Stimulated activated CD8-positive, alpha-beta memory T cell treated with anti-CD3 and anti-CD28 coated beads, Interleukin-2, amount 100 ng/mL, for 1 hour (primary cell): ENCODE results near the gene DLG1.
A peak's percentile ranks its signal among the peaks of the same experiment; 100 is the strongest.

ENCODE experiments used
- DNase-seq, 2 donors: peaks; one replicate each; pipeline ENCODE4 v3.0.0-alpha.2; 2020; ENCODE audit warnings: low read depth in 2 of 2

DLG1 gene

DNA sequence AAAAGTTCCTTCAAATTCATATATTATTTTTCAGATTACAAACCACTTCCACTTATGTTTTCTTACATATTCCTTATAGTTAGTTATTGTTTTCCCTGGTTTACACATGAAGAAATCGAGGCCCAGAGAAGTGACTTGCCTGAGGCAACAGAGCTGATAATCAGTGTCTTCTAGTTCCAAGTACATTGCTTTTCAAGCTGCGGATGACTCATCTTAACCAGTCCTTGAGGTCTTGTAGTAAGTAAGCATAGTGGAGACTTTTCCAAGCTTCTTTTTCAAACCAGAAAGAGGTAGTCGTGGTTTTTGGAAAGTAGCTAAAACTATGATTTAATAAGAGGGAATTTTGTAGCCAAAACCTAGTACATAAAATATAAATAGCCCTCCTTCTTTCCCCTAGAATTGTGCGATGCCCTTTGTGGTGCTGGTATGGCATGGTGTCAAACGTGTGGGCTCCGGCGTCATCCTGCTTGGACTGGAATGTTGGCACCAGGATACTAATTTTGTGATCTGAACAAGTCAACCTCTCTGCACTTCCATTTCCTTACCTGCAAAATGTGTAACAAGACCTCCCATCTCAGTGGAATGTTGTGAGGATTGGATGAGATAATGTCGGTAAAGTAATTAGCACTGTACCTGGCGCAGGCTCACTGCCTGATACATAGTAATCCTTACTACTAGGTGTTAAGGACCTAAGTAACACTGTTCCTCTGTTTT, 19.0 kb upstream of the DLG1 start:
- no peak for DNase-seq

DNA sequence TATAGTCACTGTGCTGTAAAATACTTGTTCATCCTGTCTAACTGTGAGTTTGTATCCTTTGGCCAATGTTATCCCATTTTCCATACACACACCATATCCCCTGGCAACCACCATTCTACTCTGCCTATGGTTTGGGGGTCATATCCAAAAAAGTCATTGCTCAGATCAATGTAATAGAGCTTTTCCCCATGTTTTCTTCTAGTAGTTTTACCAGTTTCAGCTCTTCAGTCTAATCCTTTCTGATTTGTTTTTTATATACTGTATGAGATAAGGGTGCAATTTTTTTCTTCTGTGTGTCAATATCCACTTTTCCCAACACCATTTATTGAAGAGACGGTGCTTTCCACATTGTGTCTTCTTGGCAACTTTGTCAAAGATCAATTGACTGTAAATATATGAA, 14.0 kb upstream of the DLG1 start:
- no peak for DNase-seq

DNA sequence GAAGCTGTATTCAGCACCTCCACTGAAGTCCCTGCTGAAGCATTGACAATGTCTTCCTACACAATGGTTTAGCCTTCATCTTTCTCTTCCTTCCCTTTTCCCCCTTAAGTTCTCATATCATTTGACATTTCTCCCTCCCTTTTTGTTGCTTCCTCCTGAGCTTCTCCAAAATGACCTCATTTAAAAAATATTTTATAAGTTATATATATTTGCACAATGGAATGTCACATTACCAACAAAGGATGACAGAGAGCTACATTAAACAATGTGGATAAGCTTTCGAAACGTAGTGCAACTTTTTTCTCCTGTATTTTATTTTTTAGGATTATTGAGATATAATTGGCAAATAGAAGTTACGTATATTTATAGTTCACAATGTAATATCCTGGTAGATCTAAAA, 13.2 kb upstream of the DLG1 start:
- DNase-seq = no peak

DNA sequence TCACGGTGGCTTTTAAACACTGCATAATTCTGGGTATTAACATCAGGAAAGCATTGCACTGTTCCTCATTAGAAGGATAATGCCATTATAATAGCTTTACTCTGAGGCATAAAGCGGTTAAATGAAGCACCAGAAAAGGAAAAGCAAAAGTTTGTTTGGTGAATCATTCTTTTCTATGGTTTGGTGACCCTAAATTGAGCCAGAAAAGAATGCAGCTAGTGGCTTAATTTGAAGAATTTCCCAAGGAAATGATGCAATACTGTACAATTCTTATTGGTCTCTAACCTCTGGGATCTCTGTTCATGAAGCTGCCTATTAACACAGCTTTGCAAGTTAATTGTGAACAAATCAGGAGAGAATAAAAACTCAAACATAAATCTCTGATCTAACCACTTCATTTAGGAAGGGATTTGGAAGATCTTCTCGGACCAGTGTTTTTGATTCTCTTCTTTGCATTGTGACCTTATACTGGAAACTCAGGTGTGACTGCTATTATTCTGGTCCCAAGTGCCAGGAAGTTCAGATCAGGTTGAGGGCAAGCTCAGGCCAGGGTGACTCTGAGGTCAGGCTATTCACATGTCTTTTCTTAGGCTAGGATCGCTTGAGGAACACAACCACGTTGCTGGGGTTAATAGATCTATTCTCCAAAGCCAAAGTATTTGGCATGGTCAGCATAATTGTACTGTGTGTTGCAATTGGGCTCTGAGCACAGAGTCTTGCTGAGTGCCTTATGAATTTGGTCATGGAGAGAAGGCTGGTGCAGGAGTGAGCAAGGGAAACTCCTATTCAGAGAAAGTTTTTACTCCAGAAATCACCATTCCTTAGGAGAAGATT, 11.3 kb upstream of the DLG1 start:
- DNase-seq = no peak

DNA sequence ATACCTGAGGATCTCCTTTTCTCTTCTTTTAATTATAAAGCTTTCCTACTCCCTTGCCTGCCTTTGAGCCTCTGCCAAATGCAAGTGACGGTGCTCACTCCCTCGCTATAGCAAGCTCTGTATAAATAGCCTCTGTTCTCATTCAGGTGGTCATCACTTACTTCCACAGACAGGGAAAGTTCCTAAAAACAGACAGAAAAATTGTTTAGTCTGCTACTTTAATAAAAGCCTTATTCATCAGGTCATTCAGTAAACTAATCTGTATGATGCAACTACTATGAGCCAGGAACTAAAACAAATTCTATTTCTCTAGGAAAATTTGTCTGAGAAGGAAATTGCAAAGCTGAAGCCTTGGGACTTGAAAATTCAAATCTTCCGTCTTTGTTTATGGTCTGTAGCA, 10.2 kb upstream of the DLG1 start:
- no peak for DNase-seq

DNA sequence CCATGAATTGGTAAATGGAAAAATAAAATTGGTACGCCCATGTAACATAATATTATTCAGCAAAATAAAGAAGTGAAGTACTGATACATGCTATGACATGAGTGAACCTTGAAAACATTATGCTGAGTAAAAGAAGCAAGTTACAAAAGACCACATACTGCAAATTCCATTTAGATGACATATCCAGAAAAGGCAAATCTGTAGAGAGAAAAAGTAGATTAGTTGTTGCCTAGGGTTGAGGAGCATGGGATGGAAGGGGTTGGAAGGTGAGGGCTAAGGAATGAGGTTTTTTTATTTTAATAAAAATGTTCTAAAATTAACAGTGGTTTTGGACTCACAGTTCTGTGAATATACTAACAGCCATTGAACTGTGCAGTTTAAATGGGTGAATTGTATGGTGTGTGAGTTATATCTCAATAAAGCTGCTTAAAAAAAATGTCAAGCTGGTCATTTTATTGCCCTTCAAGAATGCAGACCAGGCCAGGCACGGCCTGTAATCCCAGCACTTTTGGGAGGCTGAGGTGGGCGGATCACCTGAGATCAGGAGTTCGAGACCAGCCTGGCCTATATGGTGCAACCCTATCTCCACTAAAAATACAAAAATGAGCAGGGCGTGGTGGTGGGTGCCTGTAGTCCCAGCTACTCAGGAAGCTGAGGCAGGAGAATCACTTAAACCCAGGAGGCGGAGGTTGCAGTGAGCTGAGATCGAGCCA, 8.1 kb upstream of the DLG1 start:
- no peak for DNase-seq

DNA sequence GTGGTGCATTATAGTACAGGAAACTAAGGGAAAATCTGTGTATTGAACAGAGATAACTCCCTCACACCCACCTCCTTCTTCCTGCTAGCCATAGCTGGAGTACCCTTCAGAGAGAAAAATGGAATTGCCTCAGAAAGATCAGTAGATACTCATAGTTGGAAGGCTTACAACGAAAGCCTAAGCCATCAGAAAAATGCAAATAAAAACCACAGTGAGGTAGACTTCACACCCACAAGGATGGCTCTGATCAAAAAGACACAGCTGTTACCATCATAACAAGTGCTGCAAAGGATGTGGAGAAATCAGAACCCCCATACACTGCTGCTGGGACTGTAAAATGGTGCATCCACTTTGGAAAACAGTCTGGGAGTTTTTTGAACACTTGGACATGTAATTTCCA, 7.4 kb upstream of the DLG1 start:
- no peak for DNase-seq

DNA sequence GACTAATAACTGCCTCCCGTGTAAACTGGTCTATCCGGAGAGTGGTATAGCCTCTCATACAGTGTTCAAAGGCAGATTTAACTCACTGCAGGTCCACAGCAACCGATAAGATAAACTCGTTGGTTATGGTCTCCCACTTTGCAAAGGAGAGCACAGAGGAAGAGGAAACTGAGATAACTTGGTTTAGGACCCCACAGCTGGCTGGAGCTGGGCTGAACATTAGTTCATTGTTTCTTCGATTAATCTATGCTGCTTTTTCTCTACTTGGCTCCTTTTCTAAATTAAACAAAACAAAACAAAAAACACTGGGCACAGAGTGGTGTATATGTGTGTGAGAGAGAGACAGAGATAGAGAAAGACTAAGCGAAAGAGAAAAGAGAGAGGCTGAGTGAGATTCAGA, 5.0 kb upstream of the DLG1 start:
- no peak for DNase-seq

DNA sequence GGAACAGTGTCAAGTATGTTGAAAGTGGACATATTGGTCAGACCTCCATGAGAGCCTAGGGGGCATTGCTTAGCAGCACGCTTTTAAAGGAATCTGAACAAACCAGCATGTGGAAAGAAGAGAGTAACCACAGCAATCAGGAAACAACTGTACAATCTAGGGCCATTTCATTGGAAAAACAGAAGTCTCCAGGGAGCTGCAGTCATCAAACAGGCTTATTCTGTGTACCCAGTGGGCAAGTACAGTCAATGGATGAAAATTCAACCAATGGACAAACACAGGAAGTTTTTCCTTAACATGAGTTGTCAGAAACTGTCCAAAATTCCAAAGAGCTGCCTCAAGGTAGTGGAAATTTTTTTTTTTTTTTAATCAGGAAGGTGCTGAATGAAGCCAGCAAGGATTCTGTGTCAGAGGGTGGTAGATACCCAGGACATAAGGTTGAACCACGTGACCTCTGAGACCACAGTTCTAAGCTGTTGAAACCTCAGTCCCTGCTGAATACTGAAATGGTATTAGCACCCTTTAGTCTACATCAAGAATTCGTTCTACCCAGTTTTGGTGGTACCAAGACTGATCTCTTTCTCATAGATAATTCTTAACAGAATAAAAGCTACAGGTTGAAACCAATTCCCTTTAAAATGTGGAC, 4.4 kb upstream of the DLG1 start:
- DNase-seq = no peak

DNA sequence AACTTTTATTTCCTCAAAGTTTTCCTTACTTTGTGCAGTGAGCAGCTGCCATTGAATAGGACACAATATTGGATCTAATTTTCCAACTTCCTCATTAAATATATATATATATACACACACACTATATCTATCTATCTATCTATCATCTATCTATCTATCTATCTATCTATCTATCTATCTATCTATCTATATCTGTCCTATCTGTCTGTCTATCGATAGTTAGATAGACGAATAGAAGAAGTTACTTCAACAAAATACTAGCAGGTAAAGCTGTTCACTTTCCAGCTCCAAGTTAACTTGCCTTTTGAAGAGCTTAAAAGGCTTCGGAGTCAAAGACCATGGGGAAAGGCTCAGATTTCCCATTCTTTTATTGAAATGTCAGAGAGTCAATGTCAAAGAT, 3.6 kb upstream of the DLG1 start:
- DNase-seq = no peak

DNA sequence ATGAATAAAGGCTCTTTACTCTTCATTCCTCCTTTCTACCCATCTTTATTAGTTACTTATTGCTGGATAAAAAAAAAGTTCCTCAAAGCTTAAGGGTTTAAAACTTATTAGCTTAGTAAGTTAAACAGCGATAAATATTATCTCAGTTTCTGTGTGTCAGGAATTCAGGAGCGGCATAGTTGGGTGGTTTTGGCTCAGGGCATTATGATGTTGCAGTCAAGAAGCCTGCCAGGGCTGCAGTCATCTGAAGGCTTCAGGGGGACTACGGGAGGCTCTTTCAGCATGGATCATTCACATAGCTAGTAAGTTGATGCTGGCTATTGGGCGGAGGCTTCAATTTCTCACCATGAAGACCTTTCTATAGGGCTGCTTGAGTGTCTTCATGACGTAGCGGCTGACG, 1.9 kb upstream of the DLG1 start:
- no peak for DNase-seq

DNA sequence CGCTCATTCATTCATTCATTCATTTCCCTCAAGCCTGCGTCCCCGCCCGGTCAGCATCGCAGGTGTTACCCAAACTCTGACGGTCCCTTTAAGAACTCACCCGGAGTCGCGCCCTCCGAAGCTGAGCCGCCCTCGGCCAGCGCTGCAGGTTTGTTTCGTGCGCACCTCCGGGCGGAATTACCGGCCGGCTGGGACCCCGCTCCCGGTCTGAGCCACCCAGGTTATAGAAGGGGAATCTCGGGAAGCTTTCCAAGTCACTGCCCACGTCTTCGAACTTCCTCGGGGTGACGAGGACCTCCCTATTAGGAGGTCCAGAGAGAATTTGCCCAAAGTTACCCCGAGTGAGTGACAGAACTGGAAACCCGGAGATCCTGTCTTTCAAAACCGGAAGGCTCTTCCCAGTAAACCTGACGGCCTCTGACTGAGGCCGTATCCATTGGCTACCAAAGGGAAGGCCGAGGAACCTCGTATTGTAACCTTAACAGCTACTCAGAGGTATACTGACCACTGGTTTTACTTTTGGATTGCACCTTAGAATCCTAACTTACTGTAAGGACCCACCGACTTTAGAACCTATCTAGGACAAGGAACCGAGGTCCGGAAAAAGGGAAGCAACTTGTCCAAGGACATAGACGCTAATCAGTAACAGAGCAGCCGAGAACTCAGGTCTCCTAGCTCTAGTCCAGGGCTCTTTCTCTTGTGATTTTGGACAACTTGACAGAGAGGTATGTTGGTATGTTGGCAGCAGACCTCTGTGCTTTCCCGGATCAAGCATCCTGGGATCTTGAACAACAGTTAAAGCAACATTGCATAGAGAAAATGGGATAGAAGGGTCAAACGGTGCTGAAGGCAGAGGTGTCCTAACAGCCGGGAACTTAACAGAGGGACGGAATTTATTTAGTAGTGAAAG, 788 bp upstream of the DLG1 start:
- DNase-seq = no peak

DNA sequence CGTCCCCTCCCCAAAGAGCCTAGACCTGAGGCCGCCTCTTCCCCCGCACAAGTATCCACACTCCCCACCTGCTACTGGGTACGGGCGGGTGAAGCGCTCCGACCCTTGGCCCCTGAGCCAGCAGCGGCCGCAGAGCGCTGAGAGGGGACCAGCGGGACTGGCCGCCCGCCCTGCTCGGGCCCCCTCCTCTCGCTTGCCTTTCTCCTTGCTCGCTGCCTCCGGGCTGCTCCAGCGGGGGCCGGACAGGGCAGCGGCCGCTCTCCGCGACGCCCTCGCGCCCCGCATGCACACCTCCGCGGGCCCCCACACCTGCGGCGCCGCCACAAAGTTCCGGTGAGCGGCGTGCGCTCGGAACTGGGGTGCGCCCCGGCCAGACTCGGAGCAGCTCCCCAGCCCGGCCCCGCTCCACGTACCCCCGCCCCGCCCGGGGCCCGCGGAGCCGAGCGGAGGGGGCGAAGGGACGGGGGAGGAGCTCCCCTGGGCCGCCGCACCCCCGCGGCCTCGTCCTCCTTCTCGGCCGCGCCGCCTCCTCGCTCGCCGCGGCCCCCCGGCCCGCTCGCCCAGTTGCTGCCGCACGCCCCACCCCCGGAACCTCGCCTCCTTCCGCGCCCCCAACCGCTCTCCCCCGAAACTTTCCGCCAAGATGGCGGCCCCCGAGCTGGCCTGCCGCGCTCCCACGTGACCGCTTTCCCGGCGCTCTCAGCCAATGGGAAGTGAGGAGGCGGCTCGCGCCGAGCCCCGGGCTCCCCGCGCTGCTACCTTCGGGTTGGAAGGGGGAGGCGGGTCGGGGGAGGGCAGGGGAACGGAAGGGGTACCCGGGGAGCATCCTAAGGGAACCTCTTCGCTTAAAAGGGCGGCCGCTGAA, 704 bp downstream of the DLG1 start:
- peak; percentile 77 to 80 for DNase-seq

DNA sequence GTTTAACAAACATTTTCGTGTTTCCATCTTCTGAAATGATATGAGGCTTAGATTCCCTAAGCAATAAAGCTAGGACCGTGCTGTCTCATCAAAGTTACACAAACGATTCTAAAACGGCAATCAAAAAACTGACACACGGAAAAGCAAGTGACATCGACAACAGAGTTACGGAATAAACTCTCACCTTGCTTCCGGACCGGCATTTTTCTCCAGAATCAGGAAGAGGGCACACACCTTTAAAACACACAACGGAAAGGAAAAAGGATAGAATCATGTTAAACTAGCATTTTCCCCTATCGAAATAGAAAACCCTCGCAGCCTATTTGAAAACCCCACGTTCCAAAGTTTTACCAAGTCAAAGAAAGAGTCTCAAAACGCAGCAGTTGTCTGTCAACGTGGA, 1.4 kb downstream of the DLG1 start:
- no peak for DNase-seq

DNA sequence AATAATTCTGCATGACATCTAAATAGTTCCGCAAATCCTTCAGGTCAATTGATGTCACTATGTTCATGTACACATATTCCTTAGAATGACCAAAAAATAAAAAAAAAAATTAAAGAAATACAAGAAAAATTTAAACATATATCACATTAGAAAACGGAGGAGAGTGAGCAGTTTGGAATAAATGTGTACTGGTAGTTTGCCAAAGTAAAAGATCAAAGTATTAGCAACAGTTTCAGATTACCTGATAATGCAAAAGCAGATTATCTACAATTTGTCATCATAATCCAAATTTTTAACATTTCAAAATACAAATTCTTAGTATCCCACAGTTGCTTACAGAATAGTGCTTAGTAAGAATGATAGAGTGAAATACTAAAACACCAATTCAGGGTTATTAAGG, 1.9 kb downstream of the DLG1 start:
- no peak for DNase-seq

DNA sequence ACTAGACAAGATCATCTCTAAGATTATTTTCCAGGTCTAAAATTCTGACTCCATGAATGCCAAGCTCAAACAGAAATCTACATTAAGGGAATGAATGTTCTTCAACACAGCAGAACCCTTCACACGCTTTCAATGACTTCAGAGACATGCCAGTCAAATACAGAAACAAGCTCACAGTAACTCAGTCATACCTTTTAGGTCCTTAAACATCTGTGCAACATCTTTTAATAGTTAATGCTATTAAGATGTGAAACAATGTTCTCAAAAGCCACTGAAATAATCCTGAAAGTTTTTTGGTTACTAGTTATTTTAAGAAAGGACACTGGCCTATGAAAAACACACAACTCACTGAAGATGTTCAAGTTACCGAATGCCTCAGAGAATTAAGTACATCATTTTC, 2.5 kb downstream of the DLG1 start:
- no peak for DNase-seq

DNA sequence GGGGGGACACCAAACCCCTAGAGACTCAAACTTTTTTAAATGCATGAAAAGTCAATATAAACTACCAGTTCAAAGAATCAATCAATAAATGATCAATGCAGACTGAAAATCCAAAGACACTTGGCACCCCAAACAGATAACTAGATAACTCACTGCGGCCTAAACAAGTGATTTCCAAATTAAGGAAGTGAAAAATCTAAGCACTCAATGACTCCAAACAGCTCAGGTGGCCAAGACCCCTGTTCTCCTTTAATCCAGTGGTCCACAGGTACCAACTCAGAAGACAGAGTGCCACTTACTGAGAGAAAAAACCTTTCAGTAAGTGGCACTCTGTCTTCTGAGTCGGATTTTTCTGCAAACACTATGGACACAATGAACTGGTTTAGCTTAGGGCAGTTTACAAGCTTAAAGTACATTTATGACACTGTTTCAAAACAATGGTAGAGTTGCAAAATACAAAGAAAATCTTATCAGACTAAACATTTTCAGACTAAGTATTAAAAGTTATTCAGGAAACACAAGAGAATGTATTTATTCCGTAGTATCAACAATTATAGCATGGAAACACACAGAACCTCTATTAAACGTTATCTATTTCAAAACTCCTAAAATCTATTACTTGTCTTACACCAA, 4.7 kb downstream of the DLG1 start:
- DNase-seq = no peak

DNA sequence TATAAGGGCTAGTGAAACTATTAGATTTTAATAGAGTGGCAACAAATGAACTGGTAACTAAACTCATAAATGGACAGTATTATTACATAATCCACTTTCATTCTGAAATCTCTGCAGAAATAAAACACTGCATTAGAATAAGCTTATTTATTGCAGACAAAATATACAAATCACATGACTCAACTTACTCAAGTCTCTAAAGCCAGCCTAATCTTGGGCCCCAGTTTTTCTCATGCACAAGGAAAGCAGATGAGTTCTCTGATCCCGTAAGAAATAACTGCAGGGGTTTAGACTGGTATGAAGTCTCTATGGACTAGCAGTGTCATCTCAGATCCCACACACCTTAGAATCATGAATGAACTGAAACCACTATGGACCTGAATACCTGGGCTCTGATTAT, 5.8 kb downstream of the DLG1 start:
- no peak for DNase-seq

DNA sequence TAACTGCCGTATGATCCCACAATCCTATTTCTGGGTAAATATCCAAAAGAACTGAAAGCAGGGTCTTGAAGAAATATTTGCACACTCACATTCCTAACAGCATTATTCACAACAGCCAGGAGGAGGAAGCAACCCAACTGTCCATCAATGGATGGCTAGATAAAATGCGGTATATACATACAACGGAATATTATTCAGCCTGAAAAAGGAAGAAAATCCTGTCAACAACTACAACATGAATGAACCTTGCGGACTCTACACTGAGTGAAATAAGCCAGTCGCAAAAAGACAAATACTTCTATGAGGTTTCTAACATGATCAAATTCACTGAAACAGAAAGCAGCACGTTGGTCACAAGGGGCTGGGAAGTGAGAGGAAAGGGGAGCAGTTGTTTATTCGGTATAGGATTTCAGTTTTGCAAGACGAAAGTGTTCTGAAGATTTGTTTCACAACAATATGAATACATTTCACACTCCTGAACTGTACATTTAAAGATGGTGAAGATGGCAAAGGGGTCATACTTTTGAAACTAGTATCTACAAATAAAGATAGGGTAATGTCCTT, 6.2 kb downstream of the DLG1 start:
- no peak for DNase-seq

DNA sequence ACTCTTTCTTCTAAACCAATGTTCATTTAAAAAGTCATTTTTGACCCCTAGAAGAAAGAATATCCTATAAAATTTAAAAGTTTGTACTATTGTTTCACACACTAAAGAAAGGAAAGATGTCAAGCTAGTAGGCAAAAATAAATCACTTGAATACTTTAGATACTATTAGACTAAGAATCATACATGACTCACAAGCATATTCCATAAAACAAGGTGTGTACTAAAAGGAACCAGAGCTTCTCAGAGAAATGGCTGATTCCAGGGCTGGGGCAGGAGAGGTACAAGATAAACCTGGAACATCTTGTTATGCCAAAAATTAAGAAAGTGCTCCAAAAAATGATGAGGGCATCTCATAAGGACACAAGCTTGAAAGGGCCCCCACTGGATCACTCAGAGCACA, 8.7 kb downstream of the DLG1 start:
- no peak for DNase-seq
